GM12891 (cell line): ENCODE data around the gene KCNMA1.

Source experiments
- DNase-seq: peaks from one replicate; pipeline ENCODE4 v3.0.0; 2011; ENCODE audit warnings: low spot score; ENCODE audit not compliant: insufficient read length
- FAIRE-seq: peaks from 2 replicates; lab custom pipeline; 2011; peaks lifted over from hg19 to GRCh38; lab: Jason Lieb, UNC
- PAX5 ChIP-seq: IDR thresholded peaks from 2 replicates; pipeline ENCODE4 v1.6.1; 2011; ENCODE audit warnings: low read length, moderate library complexity, mild to moderate bottlenecking; ENCODE audit not compliant: insufficient read depth, severe bottlenecking
- POLR2A ChIP-seq: IDR thresholded peaks from 2 replicates; pipeline ENCODE4 v1.6.1; 2011; ENCODE audit warnings: low read depth, low read length, control low read depth
- POLR2AphosphoS5 ChIP-seq: IDR thresholded peaks from 2 replicates; pipeline ENCODE4 v1.6.1; 2011; ENCODE audit warnings: low read depth, low read length, control low read depth
- POU2F2 ChIP-seq: IDR thresholded peaks from 2 replicates; pipeline ENCODE4 v1.6.1; 2011; ENCODE audit warnings: low read depth, mild to moderate bottlenecking, control low read depth, low read length, moderate library complexity
- SPI1 ChIP-seq: IDR thresholded peaks from 2 replicates; pipeline ENCODE4 v1.6.1; 2011; ENCODE audit warnings: low read depth, low read length, control low read depth
- TAF1 ChIP-seq: IDR thresholded peaks from 2 replicates; pipeline ENCODE4 v1.6.1; 2011; ENCODE audit warnings: low read depth, low read length, control low read depth

Gene KCNMA1

DNA sequence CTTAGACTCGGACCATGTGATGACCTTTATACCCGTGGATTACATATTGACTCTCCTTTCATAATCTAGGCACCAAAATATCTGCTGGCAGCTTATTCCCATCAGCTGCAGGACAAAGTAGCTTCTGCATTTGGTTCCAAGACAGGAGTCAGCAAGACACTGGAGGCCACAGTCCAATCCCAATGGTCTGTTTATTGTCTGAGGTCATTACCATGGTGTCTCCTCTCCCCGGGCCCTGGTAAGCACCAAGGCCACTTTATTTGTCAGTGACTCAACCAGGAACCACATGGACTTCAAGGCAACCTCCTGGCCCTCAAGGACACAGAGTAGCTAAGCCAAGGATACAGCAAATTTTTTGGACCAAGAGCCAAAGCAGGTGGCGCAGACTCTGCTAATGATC, 36.1 kb downstream of the KCNMA1 start:
- no peak for TF ChIP-seq PAX5
- no peak for TF ChIP-seq TAF1
- TF ChIP-seq POLR2AphosphoS5: no peak
- FAIRE-seq (no peak), DNase-seq (no peak)

DNA sequence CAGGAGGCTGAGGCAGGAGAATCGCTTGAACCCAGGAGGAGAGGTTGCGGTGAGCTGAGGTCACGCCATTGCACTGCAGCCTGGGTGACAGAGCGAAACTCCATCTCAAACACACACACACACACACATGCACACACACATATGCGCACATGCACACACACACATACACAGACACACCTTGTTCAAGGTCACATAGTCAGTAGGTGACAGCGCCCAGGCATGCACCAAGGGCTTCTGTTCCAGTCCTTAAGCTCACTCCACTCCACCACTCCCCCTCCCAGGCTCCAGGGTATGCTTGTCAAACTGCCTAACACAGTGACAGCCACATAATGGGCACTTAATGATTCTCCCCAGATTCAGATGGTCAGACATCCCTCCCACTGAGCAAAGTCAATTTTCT, 37.0 kb downstream of the KCNMA1 start:
- DNase-seq (no peak), FAIRE-seq (no peak)
- no peak for TF ChIP-seq TAF1
- no peak for TF ChIP-seq SPI1
- no peak for TF ChIP-seq POU2F2
- TF ChIP-seq POLR2A: no peak
- TF ChIP-seq PAX5: no peak
- no peak for TF ChIP-seq POLR2AphosphoS5

DNA sequence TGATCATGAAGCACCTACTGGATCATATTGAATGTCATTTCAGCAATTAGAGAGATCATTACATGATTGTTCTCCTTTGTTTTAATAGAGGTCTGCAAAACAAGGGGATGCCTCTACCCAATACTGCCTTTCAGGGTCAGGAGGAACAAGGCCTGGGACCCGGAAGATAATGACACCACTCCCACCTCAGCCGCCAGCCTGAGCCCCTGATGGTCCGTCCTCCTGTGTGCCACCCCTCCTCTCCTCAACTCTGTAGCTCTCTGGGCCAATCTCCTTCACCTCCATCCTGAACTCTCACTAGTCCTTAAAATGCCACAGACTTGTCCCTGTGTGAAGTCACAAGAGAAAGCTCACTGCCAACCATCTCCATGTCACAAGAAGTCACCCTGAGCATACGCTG, 38.0 kb downstream of the KCNMA1 start:
- no peak for DNase-seq
- TF ChIP-seq TAF1 (no peak), PAX5 (no peak), POU2F2 (no peak), POLR2A (no peak), SPI1 (no peak), POLR2AphosphoS5 (no peak)
- FAIRE-seq: no peak

DNA sequence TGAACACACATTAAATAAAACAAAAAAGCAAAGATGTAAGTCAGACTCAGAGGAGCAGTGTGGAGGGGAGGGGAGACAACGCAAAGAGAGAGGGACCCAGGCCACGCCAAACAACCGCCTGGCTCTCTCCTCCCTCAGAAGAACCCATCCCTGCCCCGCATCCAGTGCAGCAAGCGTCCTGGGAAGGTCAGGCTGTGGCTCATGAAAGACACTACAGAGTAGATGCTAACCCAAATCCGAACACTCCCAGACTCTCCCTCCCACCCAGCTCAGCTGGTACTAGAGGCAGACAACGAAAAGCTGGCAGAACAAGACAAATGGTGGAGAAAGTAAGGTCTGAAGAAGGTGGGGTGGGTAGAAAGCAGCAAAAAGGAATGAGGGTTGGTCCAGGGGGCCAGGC, 39.0 kb downstream of the KCNMA1 start:
- no peak for FAIRE-seq
- DNase-seq: no peak
- TF ChIP-seq POU2F2 (no peak), POLR2A (no peak), SPI1 (no peak), POLR2AphosphoS5 (no peak), PAX5 (no peak), TAF1 (no peak)

DNA sequence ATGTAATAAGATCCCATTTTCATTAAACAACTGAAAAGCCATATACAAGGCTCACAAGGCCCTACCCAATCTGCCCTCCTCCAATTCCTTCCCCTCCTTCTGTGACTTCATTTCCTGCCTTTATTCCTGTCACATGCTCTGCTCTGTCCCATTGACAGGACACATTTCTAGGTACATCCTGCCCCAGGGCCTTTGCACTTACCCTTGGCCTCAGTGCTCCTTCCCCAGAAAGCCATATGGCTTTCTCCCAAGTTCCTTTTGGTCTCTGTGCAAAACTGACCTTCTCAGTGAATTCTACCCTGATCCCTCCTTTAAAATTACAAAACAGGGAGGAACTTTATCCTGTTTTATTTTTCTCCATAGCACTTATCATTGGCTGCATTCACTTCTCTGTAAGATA, 40.0 kb downstream of the KCNMA1 start:
- DNase-seq (no peak), FAIRE-seq (no peak)
- TF ChIP-seq POLR2A (no peak), POU2F2 (no peak), SPI1 (no peak), POLR2AphosphoS5 (no peak), PAX5 (no peak), TAF1 (no peak)

DNA sequence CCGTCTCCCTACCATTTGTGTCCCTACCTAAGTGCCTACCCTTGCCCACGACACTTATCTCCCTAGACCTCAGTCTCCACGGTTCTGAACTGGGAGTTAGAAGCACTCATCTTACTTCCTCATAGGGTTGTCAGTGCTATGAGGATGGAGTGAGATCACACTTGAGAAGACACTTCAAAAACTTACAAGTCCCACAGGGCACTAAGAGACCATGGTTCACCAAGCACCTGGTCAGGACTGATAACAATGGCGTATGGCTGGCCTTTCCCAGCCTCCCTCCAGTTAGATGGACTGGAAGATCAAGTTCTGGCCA, 43.2 kb downstream of the KCNMA1 start:
- DNase-seq: no peak
- no peak for FAIRE-seq
- no peak for TF ChIP-seq SPI1
- no peak for TF ChIP-seq TAF1
- TF ChIP-seq POLR2A: no peak

DNA sequence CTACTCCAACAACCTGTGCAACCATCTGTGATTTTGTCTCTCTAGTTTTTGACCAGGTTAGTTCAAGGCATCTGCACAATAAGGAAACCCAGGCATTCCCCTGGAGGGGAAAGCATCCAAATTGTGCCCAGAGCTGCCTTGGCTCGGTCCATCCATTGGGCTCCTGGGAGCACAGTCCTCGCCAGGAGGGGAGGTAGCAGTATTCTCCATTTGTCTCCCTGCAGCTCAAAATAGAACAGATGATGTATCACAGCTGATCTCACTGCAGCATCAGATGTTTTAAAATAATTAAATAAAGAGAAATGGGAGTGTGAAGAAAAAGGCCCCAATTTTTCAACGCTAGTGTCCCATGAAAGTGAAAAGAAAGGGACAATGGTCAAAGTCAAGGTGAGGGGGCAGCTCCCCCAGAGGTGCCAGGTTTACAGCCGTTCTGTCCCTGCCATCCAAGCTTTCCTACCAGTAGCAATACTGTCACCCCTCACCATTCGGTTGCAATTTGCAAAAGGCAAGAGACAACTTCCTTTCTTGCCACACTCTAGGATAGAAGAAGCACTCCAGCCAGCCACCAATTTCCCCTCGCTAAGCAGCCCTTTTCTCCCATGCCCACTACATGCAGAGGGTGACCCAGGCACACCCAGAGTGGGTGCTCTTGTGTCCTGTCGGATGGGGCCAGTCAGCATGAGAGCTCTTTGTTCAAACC, 43.7 kb downstream of the KCNMA1 start:
- FAIRE-seq: no peak
- DNase-seq: no peak
- TF ChIP-seq TAF1 (no peak), SPI1 (no peak), PAX5 (no peak), POLR2A (no peak), POLR2AphosphoS5 (no peak), POU2F2 (no peak)

DNA sequence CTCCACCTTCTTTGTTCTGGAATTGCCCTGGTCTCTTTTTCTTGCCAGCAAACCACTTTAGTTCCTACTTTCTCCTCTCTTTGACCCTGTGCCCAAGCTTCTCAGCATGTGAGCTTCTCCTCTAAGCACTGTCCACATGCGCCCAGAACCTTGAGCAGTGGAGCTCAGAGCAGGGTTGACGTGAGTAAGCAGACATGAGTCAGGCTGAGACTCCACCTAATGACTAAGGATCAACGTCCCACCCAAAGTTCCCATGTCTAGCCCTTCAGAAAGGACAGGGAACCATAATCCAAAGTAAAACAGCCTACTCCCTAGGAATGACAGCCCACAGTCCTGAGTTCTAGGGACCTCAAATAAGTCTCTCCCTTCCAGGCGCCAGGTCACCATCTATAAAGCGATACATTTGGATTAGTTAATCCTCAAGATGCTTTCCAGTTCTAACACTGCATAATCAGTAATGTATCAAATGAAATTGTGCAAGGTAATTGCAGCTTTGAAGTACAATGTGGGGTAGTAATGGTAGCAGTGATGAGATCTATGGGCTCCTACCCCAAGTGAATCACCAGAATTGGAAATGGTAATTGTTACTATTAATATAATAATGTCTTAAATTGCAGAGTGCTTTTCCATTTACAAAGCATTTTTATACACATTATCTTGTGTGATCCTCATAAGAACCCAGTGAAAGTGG, 44.5 kb downstream of the KCNMA1 start:
- no peak for TF ChIP-seq PAX5
- TF ChIP-seq TAF1: no peak
- TF ChIP-seq POU2F2: no peak
- no peak for TF ChIP-seq POLR2AphosphoS5
- no peak for FAIRE-seq
- DNase-seq: no peak

DNA sequence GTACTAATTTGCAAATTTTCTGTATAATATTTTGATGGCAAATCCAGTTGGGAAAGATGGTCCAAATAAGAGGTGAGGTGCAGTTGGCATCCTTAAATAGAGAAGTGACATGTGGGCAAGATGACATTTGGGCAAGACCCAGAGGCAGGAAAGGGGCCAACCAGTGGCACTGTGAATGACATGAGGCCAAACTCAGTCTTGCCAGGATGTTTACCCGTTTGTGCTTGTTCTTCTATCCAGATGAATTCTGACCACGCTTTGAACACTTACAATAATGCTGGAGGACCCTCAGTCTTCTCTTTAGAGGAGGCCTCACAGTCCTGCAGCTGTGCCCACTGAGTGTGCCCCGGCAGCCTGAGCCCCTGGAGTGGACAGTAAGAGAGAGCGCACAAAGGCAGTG, 45.1 kb downstream of the KCNMA1 start:
- no peak for FAIRE-seq
- DNase-seq: no peak
- TF ChIP-seq TAF1: no peak
- TF ChIP-seq POLR2A: no peak
- TF ChIP-seq POU2F2: no peak
- no peak for TF ChIP-seq SPI1
- TF ChIP-seq PAX5: no peak
- no peak for TF ChIP-seq POLR2AphosphoS5

DNA sequence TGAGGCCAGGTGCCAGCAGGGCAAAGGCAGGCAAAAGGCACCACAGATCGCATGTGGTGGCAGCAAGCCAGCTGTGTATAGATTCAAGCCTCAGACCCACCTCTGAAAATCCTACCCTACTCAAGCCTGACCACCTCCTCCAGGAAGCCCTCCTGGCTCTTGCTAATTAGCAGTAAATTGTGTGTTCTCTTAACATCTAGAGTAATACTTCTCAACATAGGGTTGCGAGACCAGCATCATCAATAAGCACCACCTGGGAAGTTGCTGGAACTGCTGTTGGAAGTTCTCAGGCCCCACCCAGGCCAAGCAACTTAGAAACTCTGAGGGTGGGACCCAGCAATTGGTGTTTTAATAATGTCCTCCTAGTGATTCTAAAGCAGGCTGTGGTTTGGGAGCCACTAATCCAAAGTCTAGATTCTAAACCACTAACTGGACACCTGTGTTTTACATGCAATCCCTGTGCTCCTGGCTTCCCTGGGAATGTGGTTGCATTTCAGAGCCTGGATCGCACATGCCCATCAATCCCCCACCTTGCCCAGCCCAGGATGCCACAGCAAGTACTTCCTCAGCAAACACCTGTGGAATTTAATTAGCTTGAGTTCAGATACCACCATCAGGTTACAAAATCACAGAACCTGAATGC, 46.2 kb downstream of the KCNMA1 start:
- TF ChIP-seq POLR2A: no peak
- no peak for TF ChIP-seq POU2F2
- TF ChIP-seq POLR2AphosphoS5: no peak
- TF ChIP-seq PAX5: no peak
- TF ChIP-seq SPI1: no peak
- no peak for TF ChIP-seq TAF1
- FAIRE-seq (no peak), DNase-seq (no peak)
